ENCODE data around the gene GOLGA2.

GOLGA2 gene

DNA sequence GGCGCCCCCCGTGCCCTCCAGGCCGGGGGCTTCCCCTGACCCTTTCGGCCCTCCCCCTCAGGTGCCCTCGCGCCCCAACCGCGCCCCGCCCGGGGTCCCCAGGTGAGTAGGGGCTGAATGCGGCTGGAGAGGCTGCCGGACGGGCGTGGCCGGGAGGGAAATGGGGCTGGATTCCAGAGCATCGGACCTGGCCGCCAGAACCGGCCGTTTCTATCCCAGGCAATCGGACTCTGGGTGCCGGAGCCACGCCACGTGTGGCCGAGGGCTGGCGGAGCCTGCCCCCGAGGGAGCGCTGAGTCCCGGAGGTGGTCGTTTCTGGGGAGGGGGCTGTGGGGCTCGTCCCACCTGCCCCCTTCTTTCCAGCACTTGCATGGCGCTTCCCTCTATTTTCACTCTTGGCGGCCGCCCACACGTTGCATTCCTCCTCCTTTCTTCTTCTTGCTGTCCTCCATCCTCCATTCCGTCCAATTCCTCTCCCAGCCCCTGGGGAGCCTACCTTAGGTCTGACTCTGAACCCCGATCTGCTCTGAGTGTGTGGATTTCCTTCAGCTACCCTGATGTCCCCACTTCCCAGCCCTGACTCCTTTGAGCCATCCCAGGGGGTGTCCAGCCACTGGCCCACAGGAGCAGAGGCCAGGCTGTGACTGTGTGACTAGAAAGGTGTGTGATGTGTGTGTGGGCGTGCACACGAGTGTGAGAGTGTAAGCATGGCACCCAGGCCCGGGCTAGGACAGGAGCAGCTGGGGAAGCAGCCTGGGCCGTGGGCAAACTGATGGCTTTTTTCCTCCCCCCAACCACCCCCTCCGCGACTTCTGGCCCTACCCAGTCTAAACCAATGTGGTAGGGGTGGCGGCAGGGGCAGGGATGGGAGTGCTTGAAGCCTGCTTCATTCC, 24.7 kb downstream of the GOLGA2 start:
- Histone ChIP-seq H3K4me3 (ENCODE audit: severe bottlenecking) (peak overlapping the region; percentile 59), H3K36me3 (ENCODE audit: low read depth) (no peaks in the 10 kb centered on the region), H3K27me3 (ENCODE audit: insufficient read depth, poor library complexity, severe bottlenecking) (no peaks in the 10 kb centered on the region), H3K4me1 (ENCODE audit: insufficient read depth, poor library complexity, severe bottlenecking) (no peaks in the 10 kb centered on the region), H3K27ac (ENCODE audit: poor library complexity, severe bottlenecking) (peak overlapping the region; percentile 25), H3K9me3 (ENCODE audit: severe bottlenecking) (no peaks in the 10 kb centered on the region)
- TF ChIP-seq, protein P1, sequence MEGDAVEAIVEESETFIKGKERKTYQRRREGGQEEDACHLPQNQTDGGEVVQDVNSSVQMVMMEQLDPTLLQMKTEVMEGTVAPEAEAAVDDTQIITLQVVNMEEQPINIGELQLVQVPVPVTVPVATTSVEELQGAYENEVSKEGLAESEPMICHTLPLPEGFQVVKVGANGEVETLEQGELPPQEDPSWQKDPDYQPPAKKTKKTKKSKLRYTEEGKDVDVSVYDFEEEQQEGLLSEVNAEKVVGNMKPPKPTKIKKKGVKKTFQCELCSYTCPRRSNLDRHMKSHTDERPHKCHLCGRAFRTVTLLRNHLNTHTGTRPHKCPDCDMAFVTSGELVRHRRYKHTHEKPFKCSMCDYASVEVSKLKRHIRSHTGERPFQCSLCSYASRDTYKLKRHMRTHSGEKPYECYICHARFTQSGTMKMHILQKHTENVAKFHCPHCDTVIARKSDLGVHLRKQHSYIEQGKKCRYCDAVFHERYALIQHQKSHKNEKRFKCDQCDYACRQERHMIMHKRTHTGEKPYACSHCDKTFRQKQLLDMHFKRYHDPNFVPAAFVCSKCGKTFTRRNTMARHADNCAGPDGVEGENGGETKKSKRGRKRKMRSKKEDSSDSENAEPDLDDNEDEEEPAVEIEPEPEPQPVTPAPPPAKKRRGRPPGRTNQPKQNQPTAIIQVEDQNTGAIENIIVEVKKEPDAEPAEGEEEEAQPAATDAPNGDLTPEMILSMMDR (IDR thresholded peaks at IDR 0.05; ENCODE audit: poor library complexity, severe bottlenecking): no peak
- no peak for DNase-seq (ENCODE audit: low spot score)
- ATAC-seq (ENCODE audit: low read depth): peak; percentile 1; the same call in 1 of the 3 replicates

DNA sequence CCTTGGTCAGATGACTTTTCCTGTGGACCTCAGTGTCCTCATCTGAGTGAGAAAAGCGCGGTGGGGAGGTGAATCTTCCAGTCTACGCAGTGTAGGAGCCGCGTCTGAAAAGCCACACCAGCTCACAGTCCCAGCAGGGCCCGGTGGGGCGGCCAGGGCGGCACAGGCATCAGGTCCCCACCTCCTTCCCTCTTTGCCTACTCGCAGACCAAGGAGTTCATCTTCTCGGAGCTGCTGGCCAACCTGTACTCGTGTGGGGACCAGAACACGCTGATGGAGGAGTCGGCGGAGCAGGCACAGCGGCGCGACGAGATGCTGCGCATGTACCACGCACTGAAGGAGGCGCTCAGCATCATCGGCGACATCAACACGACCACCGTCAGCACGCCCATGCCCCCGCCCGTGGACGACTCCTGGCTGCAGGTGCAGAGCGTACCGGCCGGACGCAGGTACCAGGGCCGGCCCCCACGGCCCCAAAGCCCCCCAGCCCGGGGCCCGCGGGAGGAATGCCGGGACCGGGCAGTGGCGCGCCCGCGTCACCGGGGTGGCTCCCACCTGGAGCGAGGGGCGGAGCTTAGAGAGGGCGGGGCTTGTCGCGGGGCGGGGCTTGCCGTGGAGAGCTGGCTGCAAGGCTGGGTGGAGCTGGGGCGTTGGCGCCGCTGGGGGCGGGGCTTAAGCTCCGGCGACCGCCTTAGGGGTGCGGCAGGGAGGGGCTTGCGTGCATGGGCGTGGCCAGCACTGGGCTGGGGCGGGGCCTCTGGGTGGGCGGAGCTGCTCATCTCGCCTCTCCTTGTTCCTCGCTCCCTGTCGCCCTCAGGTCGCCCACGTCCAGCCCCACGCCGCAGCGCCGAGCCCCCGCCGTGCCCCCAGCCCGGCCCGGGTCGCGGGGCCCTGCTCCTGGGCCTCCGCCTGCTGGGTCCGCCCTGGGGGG, 25.6 kb downstream of the GOLGA2 start:
- Histone ChIP-seq H3K9me3 (ENCODE audit: severe bottlenecking) (no peaks in the 10 kb centered on the region), H3K27ac (ENCODE audit: poor library complexity, severe bottlenecking) (peak overlapping the region; percentile 25), H3K27me3 (ENCODE audit: insufficient read depth, poor library complexity, severe bottlenecking) (no peaks in the 10 kb centered on the region), H3K4me1 (ENCODE audit: insufficient read depth, poor library complexity, severe bottlenecking) (no peaks in the 10 kb centered on the region), H3K4me3 (ENCODE audit: severe bottlenecking) (peak overlapping the region; percentile 59), H3K36me3 (ENCODE audit: low read depth) (no peaks in the 10 kb centered on the region)
- TF ChIP-seq, protein P1 (IDR thresholded peaks at IDR 0.05; ENCODE audit: poor library complexity, severe bottlenecking): no peak
- DNase-seq (ENCODE audit: low spot score) (peak; percentile 92), ATAC-seq (ENCODE audit: low read depth) (peak; percentile 67)

DNA sequence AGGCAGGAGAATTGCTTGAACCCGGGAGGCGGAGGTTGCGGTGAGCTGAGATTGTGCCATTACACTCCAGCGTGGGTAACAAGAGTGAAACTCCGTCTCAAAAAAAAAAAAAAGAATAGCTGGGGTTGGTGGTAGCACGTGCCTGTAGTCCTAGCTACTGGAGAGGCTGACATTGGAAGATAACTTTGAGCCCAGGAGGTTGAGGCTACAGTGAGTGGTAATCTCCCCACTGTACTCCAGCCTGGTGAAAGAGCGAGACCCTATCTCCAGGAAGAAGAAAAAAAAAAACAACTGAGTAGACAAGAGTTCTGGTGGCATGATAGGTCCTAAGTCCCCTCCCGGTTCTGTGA, 26.3 kb downstream of the GOLGA2 start:
- no peaks in the 10 kb centered on the region for H3K4me1 ChIP-seq (ENCODE audit: insufficient read depth, poor library complexity, severe bottlenecking)
- DNase-seq (ENCODE audit: low spot score): no peak
- no peak overlapping the region for H3K27ac ChIP-seq (ENCODE audit: poor library complexity, severe bottlenecking)
- no peaks in the 10 kb centered on the region for H3K27me3 ChIP-seq (ENCODE audit: insufficient read depth, poor library complexity, severe bottlenecking)
- no peaks in the 10 kb centered on the region for H3K36me3 ChIP-seq (ENCODE audit: low read depth)
- ATAC-seq (ENCODE audit: low read depth): no peak
- TF ChIP-seq, protein P1 (IDR thresholded peaks at IDR 0.05; ENCODE audit: poor library complexity, severe bottlenecking): no peak
- no peak overlapping the region for H3K4me3 ChIP-seq (ENCODE audit: severe bottlenecking)
- H3K9me3 ChIP-seq (ENCODE audit: severe bottlenecking): no peaks in the 10 kb centered on the region

DNA sequence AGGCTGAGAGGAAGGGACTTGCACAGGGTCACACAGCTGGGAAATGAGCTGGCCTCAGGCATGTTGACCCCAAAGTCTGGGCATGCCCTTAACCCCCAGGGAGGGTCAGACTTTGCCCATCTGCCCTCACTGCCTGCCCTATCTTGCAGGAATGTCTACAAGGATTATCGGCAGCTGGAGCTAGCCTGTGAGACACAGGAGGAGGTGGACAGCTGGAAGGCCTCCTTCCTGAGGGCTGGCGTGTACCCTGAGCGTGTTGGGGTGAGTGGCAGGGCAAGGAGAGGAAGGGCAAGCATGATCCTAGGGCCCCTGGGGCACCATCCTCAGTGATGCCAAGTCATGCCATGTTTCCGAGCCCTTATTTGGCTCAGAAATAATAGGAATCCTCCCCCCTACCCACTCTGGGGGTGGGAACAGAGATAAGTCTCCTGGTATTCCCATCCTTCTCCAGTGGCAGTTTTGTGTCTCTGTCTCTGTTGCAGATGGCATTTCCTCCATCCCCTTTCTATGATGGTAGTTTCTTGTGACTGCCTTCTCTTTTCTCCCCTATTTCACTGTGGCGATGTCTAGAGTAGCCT, 28.5 kb downstream of the GOLGA2 start:
- Histone ChIP-seq H3K36me3 (ENCODE audit: low read depth) (no peaks in the 10 kb centered on the region), H3K4me1 (ENCODE audit: insufficient read depth, poor library complexity, severe bottlenecking) (no peaks in the 10 kb centered on the region), H3K27me3 (ENCODE audit: insufficient read depth, poor library complexity, severe bottlenecking) (no peaks in the 10 kb centered on the region), H3K27ac (ENCODE audit: poor library complexity, severe bottlenecking) (no peak overlapping the region), H3K9me3 (ENCODE audit: severe bottlenecking) (no peaks in the 10 kb centered on the region), H3K4me3 (ENCODE audit: severe bottlenecking) (no peak overlapping the region)
- ATAC-seq (ENCODE audit: low read depth) (no peak), DNase-seq (ENCODE audit: low spot score) (no peak)
- TF ChIP-seq, protein P1 (IDR thresholded peaks at IDR 0.05; ENCODE audit: poor library complexity, severe bottlenecking): no peak
